Measurements from ENCODE around the gene MPP4.

GRCh38 chr2:201712726-201713125 lies 14.3 kb upstream of the MPP4 start:
- TF ChIP-seq POLR2A (IDR thresholded peaks at IDR 0.05; ENCODE audit: low read depth, low read length) (no peak), POLR2AphosphoS5 (IDR thresholded peaks at IDR 0.05; ENCODE audit: low read depth, low read length) (no peak)

Measured in GM12891 (cell line).